ENCODE data around the gene GLE1.
"Not testable (repeated sequence)": the region's sequence is repeated elsewhere in the genome, so short reads cannot be mapped to it uniquely, and the experiment has no call there.

The GLE1 gene

DNA sequence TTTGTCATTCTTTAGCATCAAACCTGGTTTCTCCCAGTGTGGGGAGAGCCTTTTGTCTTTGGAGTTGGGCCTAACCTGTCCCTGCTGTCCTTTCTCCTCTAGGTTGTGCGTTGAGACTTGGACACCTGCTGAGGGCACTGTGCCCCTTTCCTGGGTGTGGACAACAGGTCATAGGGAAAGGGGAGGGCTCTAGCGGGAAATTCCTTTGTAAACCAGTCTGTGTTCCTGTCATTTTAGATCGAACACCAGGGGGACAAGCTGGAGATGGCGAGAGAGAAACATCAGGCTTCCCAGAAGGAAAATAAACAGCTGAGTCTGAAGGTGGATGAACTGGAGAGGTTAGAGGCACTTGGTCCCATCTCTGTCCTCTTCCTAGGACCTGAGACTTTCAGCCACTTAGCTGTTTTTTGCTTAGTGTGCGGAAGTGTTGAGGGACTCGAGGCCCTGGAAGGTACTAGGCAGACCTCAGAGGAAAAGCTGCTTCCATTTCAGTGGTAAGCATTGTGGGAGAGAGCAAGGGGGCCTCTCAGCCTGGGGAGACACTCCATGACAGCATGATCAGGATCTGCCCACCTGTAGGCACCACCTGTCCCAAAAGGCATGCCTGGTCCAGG lies 8.6 kb upstream of the GLE1 start:
- no peak for TF ChIP-seq ZFX (IDR thresholded peaks at IDR 0.05; ENCODE audit: borderline replicate concordance)
- TF ChIP-seq, protein P1, sequence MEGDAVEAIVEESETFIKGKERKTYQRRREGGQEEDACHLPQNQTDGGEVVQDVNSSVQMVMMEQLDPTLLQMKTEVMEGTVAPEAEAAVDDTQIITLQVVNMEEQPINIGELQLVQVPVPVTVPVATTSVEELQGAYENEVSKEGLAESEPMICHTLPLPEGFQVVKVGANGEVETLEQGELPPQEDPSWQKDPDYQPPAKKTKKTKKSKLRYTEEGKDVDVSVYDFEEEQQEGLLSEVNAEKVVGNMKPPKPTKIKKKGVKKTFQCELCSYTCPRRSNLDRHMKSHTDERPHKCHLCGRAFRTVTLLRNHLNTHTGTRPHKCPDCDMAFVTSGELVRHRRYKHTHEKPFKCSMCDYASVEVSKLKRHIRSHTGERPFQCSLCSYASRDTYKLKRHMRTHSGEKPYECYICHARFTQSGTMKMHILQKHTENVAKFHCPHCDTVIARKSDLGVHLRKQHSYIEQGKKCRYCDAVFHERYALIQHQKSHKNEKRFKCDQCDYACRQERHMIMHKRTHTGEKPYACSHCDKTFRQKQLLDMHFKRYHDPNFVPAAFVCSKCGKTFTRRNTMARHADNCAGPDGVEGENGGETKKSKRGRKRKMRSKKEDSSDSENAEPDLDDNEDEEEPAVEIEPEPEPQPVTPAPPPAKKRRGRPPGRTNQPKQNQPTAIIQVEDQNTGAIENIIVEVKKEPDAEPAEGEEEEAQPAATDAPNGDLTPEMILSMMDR (IDR thresholded peaks at IDR 0.05), result no peak
- no peak overlapping the region for H3K27ac ChIP-seq

DNA sequence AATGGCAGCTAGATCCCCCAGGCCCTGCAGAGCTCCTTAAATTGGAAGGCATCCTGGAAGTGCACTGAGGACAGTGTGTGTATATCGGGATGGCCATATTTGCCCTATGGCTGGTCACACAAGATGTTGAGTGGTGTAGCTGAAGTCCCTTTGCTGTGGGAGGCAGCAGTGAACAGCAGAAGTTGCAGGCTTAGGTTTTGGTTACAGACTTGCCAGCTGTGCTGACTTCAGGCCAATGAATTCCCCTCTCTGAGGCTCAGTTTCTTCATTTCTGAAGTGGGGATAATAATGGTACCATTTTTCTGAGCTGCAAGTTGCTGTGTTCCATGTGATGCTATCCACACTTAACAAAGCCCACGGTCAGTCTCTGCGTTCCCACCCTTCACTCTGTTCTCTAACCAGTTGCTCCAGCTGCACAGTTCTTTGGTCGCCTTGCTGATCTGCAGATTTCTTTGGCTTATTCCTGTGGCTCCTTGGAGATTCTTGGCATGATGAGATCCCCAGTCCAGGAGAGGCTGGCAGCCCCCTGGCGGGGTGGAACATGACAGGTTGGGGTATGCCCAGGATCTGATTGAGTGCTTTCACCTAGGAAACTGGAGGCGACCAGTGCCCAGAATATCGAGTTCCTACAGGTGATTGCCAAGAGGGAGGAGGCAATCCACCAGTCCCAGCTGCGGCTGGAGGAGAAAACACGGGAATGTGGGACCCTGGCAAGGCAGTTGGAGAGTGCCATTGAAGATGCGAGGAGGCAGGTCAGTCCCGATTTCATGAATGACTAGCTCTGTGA lies 6.5 kb upstream of the GLE1 start:
- no peak for TF ChIP-seq ZFX (IDR thresholded peaks at IDR 0.05; ENCODE audit: borderline replicate concordance)
- TF ChIP-seq, protein P1 (IDR thresholded peaks at IDR 0.05), result no peak
- no peak overlapping the region for H3K27ac ChIP-seq

GRCh38 chr9:128498911-128499310 lies 5.6 kb upstream of the GLE1 start:
- TF ChIP-seq ZFX (IDR thresholded peaks at IDR 0.05; ENCODE audit: borderline replicate concordance), result no peak
- TF ChIP-seq, protein P1 (IDR thresholded peaks at IDR 0.05), result no peak
- H3K27ac ChIP-seq, result no peak overlapping the region

- no peak overlapping the region for H3K27ac ChIP-seq
- TF ChIP-seq, protein P1 (IDR thresholded peaks at IDR 0.05), result no peak
- TF ChIP-seq ZFX (IDR thresholded peaks at IDR 0.05; ENCODE audit: borderline replicate concordance), result no peak
These were observed 4.6 kb upstream of the GLE1 start for GRCh38 chr9:128499920-128500319.

DNA sequence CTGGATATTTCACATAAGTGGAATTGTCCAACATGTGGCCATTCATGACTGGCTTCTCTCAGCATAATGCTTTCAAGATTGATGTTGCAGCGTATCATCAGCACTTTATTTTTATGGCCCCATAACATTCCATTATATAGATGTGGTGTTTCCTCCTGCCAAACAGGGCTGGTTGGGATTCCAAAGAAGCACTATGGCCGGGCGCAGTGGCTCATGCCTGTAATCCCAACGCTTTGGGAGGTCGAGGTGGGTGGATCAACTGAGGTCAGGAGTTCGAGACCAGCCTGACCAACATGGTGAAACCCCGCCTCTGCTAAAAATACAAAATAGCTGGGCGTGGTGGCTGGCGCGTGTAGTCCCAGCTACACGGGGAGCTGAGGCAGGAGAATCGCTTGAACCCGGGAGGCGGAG lies 1.1 kb upstream of the GLE1 start:
- H3K27ac ChIP-seq, result peak overlapping the region; percentile 68

GRCh38 chr9:128503870-128504269 lies 649 bp upstream of the GLE1 start:
- peak overlapping the region; percentile 68 for H3K27ac ChIP-seq

GRCh38 chr9:128505414-128505765 lies 871 bp downstream of the GLE1 start:
- peak overlapping the region; percentile 68 for H3K27ac ChIP-seq
- no peak for TF ChIP-seq ZFX (IDR thresholded peaks at IDR 0.05; ENCODE audit: borderline replicate concordance)

More at GRCh38 chr9:128503870-128504269, 649 bp upstream of the GLE1 start:
- TF ChIP-seq, protein P1 (IDR thresholded peaks at IDR 0.05), result no peak
- no peak for TF ChIP-seq ZFX (IDR thresholded peaks at IDR 0.05; ENCODE audit: borderline replicate concordance)

- not testable (repeated sequence) for H3K27ac ChIP-seq
These were observed 1.4 kb downstream of the GLE1 start for GRCh38 chr9:128505906-128506305.

DNA sequence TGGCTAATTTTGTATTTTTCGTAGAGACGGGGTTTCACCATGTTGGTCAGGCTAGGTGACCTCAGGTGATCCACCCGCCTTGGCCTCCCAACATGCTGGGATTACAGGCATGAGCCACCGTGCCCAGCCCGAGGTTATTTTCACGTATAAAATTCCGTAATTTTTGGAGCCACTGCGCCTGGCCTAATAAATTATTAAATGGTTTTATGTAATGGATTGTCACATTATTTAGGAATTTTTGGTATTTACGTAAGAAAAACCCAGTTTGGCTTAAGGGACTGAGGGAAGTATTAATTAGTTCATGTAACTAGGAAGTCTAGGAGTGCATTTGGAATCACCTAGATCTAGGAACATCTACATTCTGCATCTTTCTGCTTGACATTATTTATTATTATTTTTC lies 8.3 kb downstream of the GLE1 start:
- no peak overlapping the region for H3K27ac ChIP-seq
- TF ChIP-seq, protein P1 (IDR thresholded peaks at IDR 0.05), result no peak
- no peak for TF ChIP-seq ZFX (IDR thresholded peaks at IDR 0.05; ENCODE audit: borderline replicate concordance)

Measured in 22Rv1 (cell line).